H1 (cell line): ENCODE measurements around the gene ADAT3. TPM values are rescaled to one million over a fixed set of nuclear protein-coding genes. Genes with fewer than 3 reads are reported as not detected.

Experiments
- CTCF ChIA-PET: fragments of 300-600 bp; sonication (Branson Sonifier 250); formaldehyde crosslinking; loops from one replicate; lab custom pipeline; 2021; ENCODE audit not compliant: partially characterized antibody; lab: Charles Lee
- POLR2A ChIA-PET: fragments of 300-600 bp; sonication (Branson Sonifier 250); formaldehyde crosslinking; loops from one replicate; lab custom pipeline; 2021; ENCODE audit warnings: inconsistent platforms; ENCODE audit not compliant: partially characterized antibody; lab: Charles Lee
- DNase-seq, 2 experiments: peaks; one replicate each; pipeline versions ENCODE4 v3.0.0 to v3.0.0-alpha.2; 2010 to 2022; ENCODE audit warnings: low spot score in 2 of 2, low read depth in 1 of 2, mixed read lengths in 1 of 2
- FAIRE-seq: peaks from 2 replicates; lab custom pipeline; 2011; peaks lifted over from hg19 to GRCh38; lab: Jason Lieb, UNC
- H2AFZ ChIP-seq: 2 replicates; pipeline ENCODE4 v1.8.1; 2012; ENCODE audit warnings: low read length, inconsistent platforms
- H2AK5ac ChIP-seq: 2 replicates; pipeline ENCODE4 v1.6.1; 2013; ENCODE audit warnings: low read depth, low read length
- H2BK120ac ChIP-seq: replicated peaks from 2 replicates; pipeline ENCODE3; 2013; ENCODE audit warnings: low read depth, low read length, inconsistent platforms
- H2BK12ac ChIP-seq: 2 replicates; pipeline ENCODE4 v1.6.1; 2013; ENCODE audit warnings: low read depth, low read length
- H2BK15ac ChIP-seq: 2 replicates; pipeline ENCODE4 v1.6.1; 2013; ENCODE audit warnings: low read length
- H2BK20ac ChIP-seq: 2 replicates; pipeline ENCODE4 v1.6.1; 2013; ENCODE audit warnings: low read length
- H2BK5ac ChIP-seq: 2 replicates; pipeline ENCODE4 v1.6.1; 2013; ENCODE audit warnings: low read depth, low read length
- H3K14ac ChIP-seq: 2 replicates; pipeline ENCODE4 v1.6.1; 2013; ENCODE audit warnings: inconsistent platforms; ENCODE audit not compliant: insufficient read length
- H3K18ac ChIP-seq: 2 replicates; pipeline ENCODE4 v1.6.1; 2013; ENCODE audit warnings: low read length; ENCODE audit errors: extremely low read depth
- H3K23ac ChIP-seq: 2 replicates; pipeline ENCODE4 v1.6.1; 2013; ENCODE audit warnings: inconsistent platforms; ENCODE audit not compliant: insufficient read length
- H3K23me2 ChIP-seq: 2 replicates; pipeline ENCODE4 v1.6.1; 2013; ENCODE audit warnings: low read depth, low read length
- H3K27ac ChIP-seq: 2 replicates; pipeline ENCODE4 v1.6.1; 2011; ENCODE audit warnings: low read depth, low read length, inconsistent platforms
- H3K27me3 ChIP-seq, 4 experiments: replicated peaks in 1 of 4; 1 replicate in 1 of 4; 2 replicates in 3 of 4; pipeline versions ENCODE4 v1.6.1 to v1.8.1; 2011 to 2013; ENCODE audit warnings: low read length in 3 of 4, mild to moderate bottlenecking in 3 of 4, inconsistent platforms in 2 of 4, mixed read lengths in 2 of 4, moderate library complexity in 1 of 4; ENCODE audit not compliant: control insufficient read depth in 3 of 4, insufficient read depth in 3 of 4; ENCODE audit errors: extremely low read depth in 1 of 4
- H3K36me3 ChIP-seq, 4 experiments: 2 replicates each; pipeline versions ENCODE4 v1.6.1 to v1.8.1; 2011 to 2013; ENCODE audit warnings: mild to moderate bottlenecking in 4 of 4, low read length in 3 of 4, moderate library complexity in 2 of 4, control low read depth in 1 of 4, inconsistent platforms in 1 of 4; ENCODE audit not compliant: insufficient read depth in 4 of 4, control insufficient read depth in 2 of 4
- H3K4ac ChIP-seq: replicated peaks from 2 replicates; pipeline ENCODE3; 2013; ENCODE audit warnings: low read length, low read depth, mixed read lengths, inconsistent platforms; ENCODE audit not compliant: insufficient read length
- H3K4me1 ChIP-seq, 4 experiments: replicated peaks in 1 of 4; 1 replicate in 1 of 4; 2 replicates in 3 of 4; pipeline versions ENCODE4 v1.6.1 to v1.8.1; 2011 to 2013; ENCODE audit warnings: low read length in 3 of 4, inconsistent platforms in 2 of 4, mixed read lengths in 1 of 4; ENCODE audit not compliant: insufficient read depth in 4 of 4, control insufficient read depth in 3 of 4
- H3K4me2 ChIP-seq, 2 experiments: 2 replicates each; pipeline versions ENCODE4 v1.6.1 to v1.8.1; 2011 to 2013; ENCODE audit warnings: low read depth in 2 of 2, low read length in 2 of 2, control low read depth in 1 of 2, inconsistent platforms in 1 of 2, mild to moderate bottlenecking in 1 of 2; ENCODE audit not compliant: insufficient read depth in 1 of 2
- H3K4me3 ChIP-seq, 4 experiments: fragments of 200-600, 300-600 bp in 1 of 4; sonication (generic), shearing (Covaris generic), sonication (Bioruptor Twin) in 1 of 4; 2 replicates each; pipeline versions ENCODE4 v1.5.1 to v1.8.1; 2011 to 2016; ENCODE audit warnings: low read length in 4 of 4, low read depth in 3 of 4, control low read depth in 2 of 4, inconsistent platforms in 2 of 4, mild to moderate bottlenecking in 2 of 4, mixed read lengths in 1 of 4, moderate library complexity in 1 of 4; ENCODE audit not compliant: insufficient read depth in 2 of 4; ENCODE audit errors: extremely low read depth in 1 of 4
- H3K56ac ChIP-seq: replicated peaks from 2 replicates; pipeline ENCODE3; 2013; ENCODE audit warnings: low read depth, mild to moderate bottlenecking, mixed read lengths, low read length, inconsistent platforms; ENCODE audit not compliant: insufficient read length
- H3K79me1 ChIP-seq: 2 replicates; pipeline ENCODE4 v1.6.1; 2013; ENCODE audit warnings: low read depth, low read length, control low read depth
- H3K79me2 ChIP-seq, 2 experiments: 2 replicates each; pipeline versions ENCODE4 v1.6.1 to v1.8.1; 2012 to 2013; ENCODE audit warnings: low read length in 2 of 2, mild to moderate bottlenecking in 2 of 2, inconsistent platforms in 1 of 2; ENCODE audit not compliant: insufficient read depth in 2 of 2, control insufficient read depth in 1 of 2
- H3K9ac ChIP-seq, 4 experiments: replicated peaks in 1 of 4; 1 replicate in 1 of 4; 2 replicates in 3 of 4; pipeline versions ENCODE4 v1.6.1 to v1.8.1; 2011 to 2013; ENCODE audit warnings: low read depth in 3 of 4, low read length in 3 of 4, control low read depth in 2 of 4, mild to moderate bottlenecking in 2 of 4, moderate library complexity in 2 of 4, inconsistent platforms in 1 of 4; ENCODE audit errors: extremely low read depth in 1 of 4
- H3K9me3 ChIP-seq, 2 experiments: 2 replicates each; pipeline versions ENCODE4 v1.6.1 to v1.8.1; 2012 to 2013; ENCODE audit warnings: mild to moderate bottlenecking in 2 of 2, moderate library complexity in 2 of 2, control low read depth in 1 of 2, inconsistent platforms in 1 of 2, low read depth in 1 of 2, low read length in 1 of 2, mixed read lengths in 1 of 2; ENCODE audit not compliant: insufficient read depth in 2 of 2
- H4K20me1 ChIP-seq, 2 experiments: replicated peaks in 1 of 2; 2 replicates each; pipeline versions ENCODE3 to v1.8.1; 2011 to 2013; ENCODE audit warnings: inconsistent platforms in 2 of 2, low read length in 2 of 2, mild to moderate bottlenecking in 1 of 2; ENCODE audit not compliant: insufficient read depth in 2 of 2, control insufficient read depth in 1 of 2
- H4K5ac ChIP-seq: 2 replicates; pipeline ENCODE4 v1.6.1; 2013; ENCODE audit warnings: low read length, low read depth, mixed read lengths, inconsistent platforms; ENCODE audit not compliant: insufficient read length
- H4K8ac ChIP-seq: 2 replicates; pipeline ENCODE4 v1.8.0; 2013; ENCODE audit warnings: mild to moderate bottlenecking, moderate library complexity, low read length, inconsistent platforms; ENCODE audit not compliant: insufficient read depth; ENCODE audit errors: extremely low read depth
- H4K91ac ChIP-seq: replicated peaks from 2 replicates; pipeline ENCODE3; 2013; ENCODE audit warnings: low read length, mixed read lengths, inconsistent platforms; ENCODE audit not compliant: insufficient read length
- WGBS, 2 experiments: shearing (Covaris generic) in 1 of 2; methylation state at CpG; one replicate each; pipeline versions ENCODE4 v1.1.6 to v1.1.7; 2013 to 2015; ENCODE audit warnings: low lambda C conversion rate in 2 of 2, mixed read lengths in 2 of 2, inconsistent platforms in 1 of 2, low coverage in 1 of 2, missing lambda C conversion rate in 1 of 2; ENCODE audit not compliant: insufficient replicate concordance in 2 of 2, insufficient coverage in 1 of 2, insufficient read length in 1 of 2; ENCODE audit errors: extremely low coverage in 1 of 2, missing lambda C conversion rate in 1 of 2; 5-methylcytosine and 5-hydroxymethylcytosine counted together
- polyA plus RNA-seq, 7 experiments: library from polyadenylated mRNA; depleted of rRNA in 3 of 7; stranded (reverse) in 5 of 7; unstranded in 2 of 7; fragments of >200 nt in 5 of 7; fragments of 200-250 nt in 2 of 7; gene quantifications; 1 replicate in 5 of 7; 2 replicates in 1 of 7; 4 replicates in 1 of 7; pipeline versions ENCODE4 v1.2.1 to v1.2.3, GENCODE V29; 2011 to 2013; ENCODE audit warnings: missing spikeins in 2 of 7, mixed read lengths in 2 of 7
- total RNA-seq: library from RNA; stranded (reverse); fragmentation: NEBNext Ultra II Directional; extraction: Animal tissue kit (Norgen Biotek cat#: 25700); gene quantifications from 2 replicates; pipeline ENCODE4 v1.2.1, GENCODE V29; 2021

Gene ADAT3
- total and polyA plus RNA-seq, 2 of the 8 experiments (the other 6 are each of a cell fraction or from before 2014, with no cell fraction given), result 5.4 to 10.8 TPM

DNA sequence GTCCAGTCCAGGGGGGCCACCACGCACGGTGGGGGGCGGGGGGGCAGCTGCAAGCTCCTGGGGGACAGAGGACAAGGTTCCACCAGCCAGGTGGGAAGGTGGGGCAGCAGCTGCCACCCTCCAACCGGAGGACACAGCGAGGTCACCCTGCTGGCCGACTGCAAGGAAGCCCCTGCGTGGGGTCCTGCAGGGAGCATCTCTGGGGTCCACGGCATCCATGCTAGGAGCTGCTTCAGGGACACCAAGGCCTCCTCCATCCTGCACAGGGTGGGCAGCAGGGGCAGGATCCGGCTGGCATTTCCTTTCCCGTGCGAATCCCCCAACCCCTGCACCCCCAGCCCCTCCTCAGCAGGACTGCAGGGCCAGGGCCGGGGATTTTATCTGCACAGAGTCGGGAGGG is 33.6 kb upstream of the ADAT3 start:
- no peak overlapping the region for H3K14ac ChIP-seq
- H3K79me1 ChIP-seq, result peaks cover 4% of the 10 kb centered on the region
- H3K27me3 ChIP-seq, result no peaks in the 10 kb centered on the region
- H4K20me1 ChIP-seq, result peaks cover 2 to 9% of the 10 kb centered on the region in 2 experiments
- H3K4me1 ChIP-seq, result peaks cover 0 to 7% (median 2%) of the 10 kb centered on the region in 4 experiments; a peak in 5 of 7 replicates
- no peaks in the 10 kb centered on the region for H3K36me3 ChIP-seq
- no peak overlapping the region for H3K4ac ChIP-seq
- H2BK12ac ChIP-seq, result no peak overlapping the region
- no peak overlapping the region for H2BK20ac ChIP-seq
- H2BK5ac ChIP-seq, result no peak overlapping the region
- ChIA-PET POLR2A (interaction anchor here (1.0 to 1.2 kb wide), 2 partner anchors 33 to 35 kb away, joined by 3 read pairs; no protein-coding TSS in a partner anchor), CTCF (interaction anchor here (0.5 kb wide), 1 partner anchor 32 kb away, joined by 3 read pairs; no protein-coding TSS in a partner anchor)
- H3K23me2 ChIP-seq, result peaks cover 11% of the 10 kb centered on the region
- H4K5ac ChIP-seq, result no peak overlapping the region
- no peak overlapping the region for H3K9ac ChIP-seq
- H2BK15ac ChIP-seq, result no peak overlapping the region
- DNase-seq, result no peak
- H3K4me2 ChIP-seq, result no peak overlapping the region
- H4K8ac ChIP-seq, result no peak overlapping the region
- no peak for FAIRE-seq
- no peak overlapping the region for H3K56ac ChIP-seq
- WGBS, 2 experiments, result 87% methylated on average over 3 of the region's 13 CpGs; no CpG with 5 or more reads in 1 of the 2 experiments
- H3K18ac ChIP-seq, result no peak overlapping the region
- H3K4me3 ChIP-seq, result no peak overlapping the region
- peaks cover 0 to 33% of the 10 kb centered on the region in 2 experiments; a peak in 3 of 4 replicates for H3K79me2 ChIP-seq
- no peak overlapping the region for H2AK5ac ChIP-seq
- no peak overlapping the region for H3K23ac ChIP-seq
- no peak overlapping the region for H4K91ac ChIP-seq
- no peak overlapping the region for H2BK120ac ChIP-seq
- no peaks in the 10 kb centered on the region for H3K9me3 ChIP-seq
- no peak overlapping the region for H3K27ac ChIP-seq
- no peak overlapping the region for H2AFZ ChIP-seq
